Fibroblast of lung (primary cell): ENCODE measurements around the gene HSD17B12. TPM values are rescaled to one million over a fixed set of nuclear protein-coding genes. Genes with fewer than 3 reads are reported as not detected.

ENCODE experiments used
- DNase-seq, 2 donors: peaks; one replicate each; pipeline versions ENCODE4 v3.0.0 to v3.0.0-alpha.2; 2010; ENCODE audit warnings: low read depth in 2 of 2
- H2AFZ ChIP-seq: 2 replicates; pipeline ENCODE4 v1.5.1; 2012; ENCODE audit warnings: low read length, control low read depth, inconsistent platforms
- H3K27ac ChIP-seq: 2 replicates; pipeline ENCODE4 v1.5.1; 2011; ENCODE audit warnings: low read length, control low read depth; ENCODE audit not compliant: insufficient read depth
- H3K27me3 ChIP-seq: 2 replicates; pipeline ENCODE4 v1.5.1; 2011; ENCODE audit warnings: mild to moderate bottlenecking, low read length; ENCODE audit not compliant: control insufficient read depth, insufficient read depth
- H3K36me3 ChIP-seq: 2 replicates; pipeline ENCODE4 v1.5.1; 2011; ENCODE audit warnings: low read length; ENCODE audit not compliant: control insufficient read depth, insufficient read depth
- H3K4me1 ChIP-seq: 2 replicates; pipeline ENCODE4 v1.5.1; 2011; ENCODE audit warnings: low read length; ENCODE audit not compliant: control insufficient read depth, insufficient read depth; ENCODE audit errors: extremely low read depth
- H3K4me2 ChIP-seq: 2 replicates; pipeline ENCODE4 v1.5.1; 2011; ENCODE audit warnings: low read length, control low read depth; ENCODE audit not compliant: insufficient read depth; ENCODE audit errors: extremely low read depth
- H3K4me3 ChIP-seq, 4 experiments: fragments of 200-600 bp in 1 of 4; sonication (generic) in 1 of 4; replicated peaks in 1 of 4; 2 replicates each; pipeline ENCODE4 v1.5.1; 2011 to 2016; ENCODE audit warnings: low read length in 4 of 4, low read depth in 3 of 4, mild to moderate bottlenecking in 3 of 4, control low read depth in 2 of 4, inconsistent platforms in 1 of 4, mixed read lengths in 1 of 4; ENCODE audit not compliant: insufficient read depth in 1 of 4; ENCODE audit errors: control extremely low read depth in 1 of 4
- H3K79me2 ChIP-seq: 2 replicates; pipeline ENCODE4 v1.5.1; 2012; ENCODE audit warnings: mild to moderate bottlenecking, low read length, inconsistent platforms; ENCODE audit not compliant: control insufficient read depth, insufficient read depth
- H3K9ac ChIP-seq: 2 replicates; pipeline ENCODE4 v1.5.1; 2011; ENCODE audit warnings: mild to moderate bottlenecking, low read length, control low read depth; ENCODE audit not compliant: insufficient read depth
- H3K9me3 ChIP-seq: 2 replicates; pipeline ENCODE4 v1.5.1; 2012; ENCODE audit warnings: low read depth, low read length; ENCODE audit not compliant: control insufficient read depth, insufficient read depth
- H4K20me1 ChIP-seq: 2 replicates; pipeline ENCODE4 v1.5.1; 2011; ENCODE audit warnings: low read length; ENCODE audit not compliant: control insufficient read depth, insufficient read depth; ENCODE audit errors: extremely low read depth
- EZH2 ChIP-seq: IDR thresholded peaks from 2 replicates; pipeline ENCODE4 v1.5.1; 2012; ENCODE audit warnings: low read length, control low read depth, mild to moderate bottlenecking; ENCODE audit errors: missing control alignments
- polyA plus RNA-seq, 2 donors: library from polyadenylated mRNA; depleted of rRNA in 1 of 2; stranded (reverse) in 1 of 2; unstranded in 1 of 2; fragments of >200 nt; gene quantifications; 2 replicates each; pipeline ENCODE4 v1.2.1, GENCODE V29; 2011 to 2012; ENCODE audit warnings: missing spikeins in 1 of 2
- total RNA-seq: library from RNA; depleted of rRNA; stranded (reverse); fragments of >200 nt; gene quantifications from 2 replicates; pipeline ENCODE4 v1.2.1, GENCODE V29; 2014
- TF ChIP-seq, protein P1 (sequence below), 2 donors: IDR thresholded peaks in 1 of 2; conservative IDR thresholded peaks in 1 of 2; 1 replicate in 1 of 2; 2 replicates in 1 of 2; pipeline ENCODE4 v1.5.1; 2011 to 2012; ENCODE audit warnings: low read length in 2 of 2, control low read depth in 1 of 2, inconsistent platforms in 1 of 2, low read depth in 1 of 2, mild to moderate bottlenecking in 1 of 2

The HSD17B12 gene
- total and polyA plus RNA-seq, 2 donors (not counting 1 experiment from before 2014, with no cell fraction given), result 95.4 to 122 TPM

DNA sequence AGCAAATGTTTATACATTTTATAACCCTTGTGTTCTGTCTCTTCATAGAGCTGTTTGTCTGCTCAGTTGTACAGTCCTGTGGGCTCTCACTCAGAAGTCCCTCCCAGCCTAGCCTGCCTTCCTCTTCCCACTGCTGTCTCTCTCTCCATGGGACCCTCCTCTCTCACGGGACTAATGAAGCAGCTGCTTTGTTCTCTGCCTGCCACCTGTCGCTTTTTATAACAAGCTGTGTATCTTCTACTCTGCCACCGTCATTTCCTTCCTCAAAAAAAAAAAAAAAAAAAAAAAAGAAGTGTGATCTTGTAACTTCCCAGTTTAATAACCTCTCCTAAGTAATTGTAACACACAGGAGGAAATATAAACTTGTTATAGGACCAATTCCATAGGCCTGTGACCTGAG is 107.9 kb downstream of the HSD17B12 start:
- H3K36me3 ChIP-seq, result no peaks in the 10 kb centered on the region
- H3K4me1 ChIP-seq, result peaks cover 10% of the 10 kb centered on the region
- H3K4me3 ChIP-seq, result no peak overlapping the region
- no peak overlapping the region for H3K27ac ChIP-seq
- H3K4me2 ChIP-seq, result no peak overlapping the region
- H2AFZ ChIP-seq, result no peak overlapping the region
- H3K79me2 ChIP-seq, result no peaks in the 10 kb centered on the region
- H3K27me3 ChIP-seq, result no peaks in the 10 kb centered on the region
- H4K20me1 ChIP-seq, result no peaks in the 10 kb centered on the region
- TF ChIP-seq, protein P1, sequence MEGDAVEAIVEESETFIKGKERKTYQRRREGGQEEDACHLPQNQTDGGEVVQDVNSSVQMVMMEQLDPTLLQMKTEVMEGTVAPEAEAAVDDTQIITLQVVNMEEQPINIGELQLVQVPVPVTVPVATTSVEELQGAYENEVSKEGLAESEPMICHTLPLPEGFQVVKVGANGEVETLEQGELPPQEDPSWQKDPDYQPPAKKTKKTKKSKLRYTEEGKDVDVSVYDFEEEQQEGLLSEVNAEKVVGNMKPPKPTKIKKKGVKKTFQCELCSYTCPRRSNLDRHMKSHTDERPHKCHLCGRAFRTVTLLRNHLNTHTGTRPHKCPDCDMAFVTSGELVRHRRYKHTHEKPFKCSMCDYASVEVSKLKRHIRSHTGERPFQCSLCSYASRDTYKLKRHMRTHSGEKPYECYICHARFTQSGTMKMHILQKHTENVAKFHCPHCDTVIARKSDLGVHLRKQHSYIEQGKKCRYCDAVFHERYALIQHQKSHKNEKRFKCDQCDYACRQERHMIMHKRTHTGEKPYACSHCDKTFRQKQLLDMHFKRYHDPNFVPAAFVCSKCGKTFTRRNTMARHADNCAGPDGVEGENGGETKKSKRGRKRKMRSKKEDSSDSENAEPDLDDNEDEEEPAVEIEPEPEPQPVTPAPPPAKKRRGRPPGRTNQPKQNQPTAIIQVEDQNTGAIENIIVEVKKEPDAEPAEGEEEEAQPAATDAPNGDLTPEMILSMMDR (conservative IDR thresholded peaks at IDR 0.05 in 1 of 2, IDR thresholded peaks at IDR 0.05 in 1 of 2; ENCODE audit: low read depth in 1 of 2, low read length in 2 of 2), result no peak
- no peak for TF ChIP-seq EZH2
- no peak for DNase-seq
- H3K9ac ChIP-seq, result no peak overlapping the region
- H3K9me3 ChIP-seq, result no peaks in the 10 kb centered on the region

DNA sequence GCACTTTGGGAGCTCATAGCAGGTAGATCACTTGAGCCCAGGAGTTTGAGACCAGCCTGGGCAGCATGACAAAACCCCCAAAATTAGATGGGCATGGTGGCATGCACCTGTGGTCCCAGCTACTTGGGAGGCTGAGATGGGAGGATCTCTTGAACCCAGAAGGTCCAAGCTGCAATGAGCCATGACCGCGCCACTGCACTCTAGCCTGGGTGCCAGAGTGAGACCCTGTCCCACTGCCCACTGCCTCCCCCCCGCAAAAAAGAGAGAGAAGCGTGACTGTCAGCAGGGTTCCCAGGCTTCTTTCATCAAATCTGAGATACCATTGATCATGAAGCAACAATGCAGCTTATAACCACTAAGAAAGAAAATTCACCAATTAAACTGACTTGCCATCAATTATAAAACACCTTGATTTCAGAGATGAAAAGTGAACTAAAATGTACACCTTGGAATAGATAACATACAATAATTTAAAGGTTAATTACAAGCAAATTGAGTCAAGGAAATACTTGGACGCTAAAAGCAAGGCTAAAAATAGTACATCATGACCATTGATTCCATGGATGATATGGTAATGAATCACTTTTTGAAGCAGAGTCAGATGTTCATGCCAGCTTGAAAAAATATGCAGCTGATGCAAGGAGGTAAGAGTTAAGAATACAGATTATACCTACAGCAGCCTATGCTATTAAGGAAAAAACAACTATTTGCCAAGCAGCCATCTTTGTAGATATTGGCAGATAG is 109.3 kb downstream of the HSD17B12 start:
- no peak overlapping the region for H2AFZ ChIP-seq
- no peaks in the 10 kb centered on the region for H3K27me3 ChIP-seq
- H3K9ac ChIP-seq, result no peak overlapping the region
- H3K27ac ChIP-seq, result peak overlapping the region; percentile 67
- H3K36me3 ChIP-seq, result no peaks in the 10 kb centered on the region
- peaks cover 10% of the 10 kb centered on the region for H3K4me1 ChIP-seq
- H3K4me3 ChIP-seq, result no peak overlapping the region
- H4K20me1 ChIP-seq, result no peaks in the 10 kb centered on the region
- no peaks in the 10 kb centered on the region for H3K9me3 ChIP-seq
- peak; percentile 55 to 79 for DNase-seq
- TF ChIP-seq EZH2, result no peak
- TF ChIP-seq, protein P1 (conservative IDR thresholded peaks at IDR 0.05 in 1 of 2, IDR thresholded peaks at IDR 0.05 in 1 of 2; ENCODE audit: low read depth in 1 of 2, low read length in 2 of 2), result no peak
- H3K79me2 ChIP-seq, result no peaks in the 10 kb centered on the region
- H3K4me2 ChIP-seq, result peak overlapping the region; percentile 66

DNA sequence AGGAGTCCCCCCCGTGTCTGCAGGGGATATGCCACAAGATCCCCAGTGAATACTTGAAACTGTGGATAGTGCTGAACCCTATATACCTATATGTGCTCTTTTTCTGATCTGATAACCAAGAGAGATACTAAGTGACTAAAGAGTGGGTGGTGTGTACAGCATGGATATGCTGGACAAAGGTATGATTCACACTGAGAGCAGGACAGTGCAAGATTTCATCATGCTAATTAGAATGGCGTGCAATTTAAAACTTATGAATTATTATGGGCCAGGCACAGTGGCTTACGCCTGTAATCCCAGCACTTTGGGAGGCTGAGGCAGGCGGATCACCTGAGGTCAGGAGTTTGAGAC is 109.9 kb downstream of the HSD17B12 start:
- Histone ChIP-seq H4K20me1 (no peaks in the 10 kb centered on the region), H2AFZ (no peak overlapping the region), H3K79me2 (no peaks in the 10 kb centered on the region), H3K27me3 (no peaks in the 10 kb centered on the region), H3K9ac (no peak overlapping the region), H3K4me3 (no peak overlapping the region), H3K4me2 (peak overlapping the region; percentile 66), H3K9me3 (no peaks in the 10 kb centered on the region), H3K4me1 (peaks cover 10% of the 10 kb centered on the region), H3K27ac (peak overlapping the region; percentile 67), H3K36me3 (no peaks in the 10 kb centered on the region)
- peak; percentile 11 to 54 for DNase-seq
- no peak for TF ChIP-seq EZH2
- TF ChIP-seq, protein P1 (conservative IDR thresholded peaks at IDR 0.05 in 1 of 2, IDR thresholded peaks at IDR 0.05 in 1 of 2; ENCODE audit: low read depth in 1 of 2, low read length in 2 of 2), result no peak
